ENCODE measurements around the gene SEC14L1.
"Not testable (repeated sequence)": the region's sequence is repeated elsewhere in the genome, so short reads cannot be mapped to it uniquely, and the experiment has no call there.

The SEC14L1 gene

GRCh38 chr17:77146882-77147281 lies 6.1 kb downstream of the SEC14L1 start:
- Histone ChIP-seq H3K36me3 (ENCODE audit: control insufficient read depth, insufficient read depth, low read length) (no peaks in the 10 kb centered on the region), H3K9ac (ENCODE audit: low read depth, low read length) (no peak overlapping the region), H3K9me3 (ENCODE audit: control insufficient read depth, insufficient read depth, low read length) (no peaks in the 10 kb centered on the region), H3K4me3 (ENCODE audit: low read depth, low read length) (no peak overlapping the region), H3K27me3 (ENCODE audit: control insufficient read depth, insufficient read depth, low read length) (no peaks in the 10 kb centered on the region), H3K4me1 (ENCODE audit: control insufficient read depth, insufficient read depth, low read length) (peaks cover 21% of the 10 kb centered on the region)

GRCh38 chr17:77147357-77147801 lies 6.6 kb downstream of the SEC14L1 start:
- H3K36me3 ChIP-seq (ENCODE audit: control insufficient read depth, insufficient read depth, low read length): no peaks in the 10 kb centered on the region
- no peaks in the 10 kb centered on the region for H3K27me3 ChIP-seq (ENCODE audit: control insufficient read depth, insufficient read depth, low read length)
- no peaks in the 10 kb centered on the region for H3K9me3 ChIP-seq (ENCODE audit: control insufficient read depth, insufficient read depth, low read length)
- H3K4me3 ChIP-seq (ENCODE audit: low read depth, low read length): no peak overlapping the region
- no peak overlapping the region for H3K9ac ChIP-seq (ENCODE audit: low read depth, low read length)
- peaks cover 21% of the 10 kb centered on the region for H3K4me1 ChIP-seq (ENCODE audit: control insufficient read depth, insufficient read depth, low read length)

- Histone ChIP-seq H3K9me3 (ENCODE audit: control insufficient read depth, insufficient read depth, low read length) (no peaks in the 10 kb centered on the region), H3K4me1 (ENCODE audit: control insufficient read depth, insufficient read depth, low read length) (peaks cover 21% of the 10 kb centered on the region), H3K27me3 (ENCODE audit: control insufficient read depth, insufficient read depth, low read length) (no peaks in the 10 kb centered on the region), H3K9ac (ENCODE audit: low read depth, low read length) (no peak overlapping the region), H3K4me3 (ENCODE audit: low read depth, low read length) (no peak overlapping the region), H3K36me3 (ENCODE audit: control insufficient read depth, insufficient read depth, low read length) (no peaks in the 10 kb centered on the region)
These were observed 7.5 kb downstream of the SEC14L1 start for GRCh38 chr17:77148077-77148939.

- H3K36me3 ChIP-seq (ENCODE audit: control insufficient read depth, insufficient read depth, low read length): no peaks in the 10 kb centered on the region
- no peaks in the 10 kb centered on the region for H3K9me3 ChIP-seq (ENCODE audit: control insufficient read depth, insufficient read depth, low read length)
- H3K4me1 ChIP-seq (ENCODE audit: control insufficient read depth, insufficient read depth, low read length): peaks cover 21% of the 10 kb centered on the region
- no peak overlapping the region for H3K4me3 ChIP-seq (ENCODE audit: low read depth, low read length)
- no peak overlapping the region for H3K9ac ChIP-seq (ENCODE audit: low read depth, low read length)
- no peaks in the 10 kb centered on the region for H3K27me3 ChIP-seq (ENCODE audit: control insufficient read depth, insufficient read depth, low read length)
These were observed 8.3 kb downstream of the SEC14L1 start for GRCh38 chr17:77148940-77149510.

DNA sequence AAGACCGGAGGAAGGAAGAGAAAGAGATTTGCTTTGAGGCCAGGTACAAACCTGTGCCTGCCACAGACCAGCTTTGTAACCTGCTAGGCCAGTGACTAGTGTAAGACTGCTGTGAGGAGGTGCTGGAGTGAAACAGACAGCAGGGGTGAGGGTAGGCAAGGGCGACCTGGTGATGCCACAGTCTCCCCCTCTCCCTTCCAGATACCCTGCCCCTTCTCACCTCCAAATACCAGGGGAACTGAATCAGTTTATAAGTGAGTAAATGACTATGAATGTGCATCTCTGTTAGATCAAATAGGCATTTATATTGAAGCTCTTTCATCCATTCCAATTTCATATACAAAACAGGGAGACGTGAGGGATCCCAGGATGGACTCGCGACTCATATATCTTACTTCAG lies 9.4 kb downstream of the SEC14L1 start:
- no peak overlapping the region for H3K4me3 ChIP-seq (ENCODE audit: low read depth, low read length)
- H3K36me3 ChIP-seq (ENCODE audit: control insufficient read depth, insufficient read depth, low read length): no peaks in the 10 kb centered on the region
- H3K4me1 ChIP-seq (ENCODE audit: control insufficient read depth, insufficient read depth, low read length): peaks cover 21% of the 10 kb centered on the region
- no peaks in the 10 kb centered on the region for H3K9me3 ChIP-seq (ENCODE audit: control insufficient read depth, insufficient read depth, low read length)
- H3K9ac ChIP-seq (ENCODE audit: low read depth, low read length): no peak overlapping the region
- H3K27me3 ChIP-seq (ENCODE audit: control insufficient read depth, insufficient read depth, low read length): no peaks in the 10 kb centered on the region

- H3K9me3 ChIP-seq (ENCODE audit: control insufficient read depth, insufficient read depth, low read length): no peaks in the 10 kb centered on the region
- H3K9ac ChIP-seq (ENCODE audit: low read depth, low read length): no peak overlapping the region
- H3K27me3 ChIP-seq (ENCODE audit: control insufficient read depth, insufficient read depth, low read length): no peaks in the 10 kb centered on the region
- no peak overlapping the region for H3K4me3 ChIP-seq (ENCODE audit: low read depth, low read length)
- H3K36me3 ChIP-seq (ENCODE audit: control insufficient read depth, insufficient read depth, low read length): no peaks in the 10 kb centered on the region
- H3K4me1 ChIP-seq (ENCODE audit: control insufficient read depth, insufficient read depth, low read length): peaks cover 21% of the 10 kb centered on the region
These were observed 10.4 kb downstream of the SEC14L1 start for GRCh38 chr17:77151186-77151585.

DNA sequence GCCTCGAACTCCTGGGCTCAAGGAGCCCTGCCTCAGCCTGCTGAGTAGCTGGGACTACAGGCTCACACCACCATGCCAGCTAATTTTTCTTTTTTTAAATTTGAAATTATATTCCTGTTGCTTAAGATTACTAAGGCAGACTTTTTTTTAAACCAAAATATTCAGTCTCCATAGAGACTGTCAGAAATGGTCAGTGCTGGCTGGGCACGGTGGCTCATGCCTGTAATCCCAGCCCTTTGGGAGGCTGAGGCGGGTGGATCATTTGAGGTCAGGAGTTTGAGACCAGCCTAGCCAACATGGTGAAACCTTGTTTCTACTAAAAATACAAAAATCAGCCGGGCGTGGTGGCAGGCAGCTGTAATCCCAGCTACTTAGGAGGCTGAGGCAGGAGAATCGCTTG lies 11.3 kb downstream of the SEC14L1 start:
- not testable (repeated sequence) for H3K9me3 ChIP-seq (ENCODE audit: control insufficient read depth, insufficient read depth, low read length); H3K9ac ChIP-seq (ENCODE audit: low read depth, low read length); H3K27me3 ChIP-seq (ENCODE audit: control insufficient read depth, insufficient read depth, low read length); H3K4me3 ChIP-seq (ENCODE audit: low read depth, low read length); H3K36me3 ChIP-seq (ENCODE audit: control insufficient read depth, insufficient read depth, low read length)
- H3K4me1 ChIP-seq (ENCODE audit: control insufficient read depth, insufficient read depth, low read length): peaks cover 17% of the 10 kb centered on the region

GRCh38 chr17:77153472-77153871 lies 12.7 kb downstream of the SEC14L1 start:
- no peaks in the 10 kb centered on the region for H3K36me3 ChIP-seq (ENCODE audit: control insufficient read depth, insufficient read depth, low read length)
- H3K9me3 ChIP-seq (ENCODE audit: control insufficient read depth, insufficient read depth, low read length): no peaks in the 10 kb centered on the region
- no peak overlapping the region for H3K9ac ChIP-seq (ENCODE audit: low read depth, low read length)
- no peaks in the 10 kb centered on the region for H3K27me3 ChIP-seq (ENCODE audit: control insufficient read depth, insufficient read depth, low read length)
- H3K4me3 ChIP-seq (ENCODE audit: low read depth, low read length): no peak overlapping the region
- peaks cover 3% of the 10 kb centered on the region for H3K4me1 ChIP-seq (ENCODE audit: control insufficient read depth, insufficient read depth, low read length)

DNA sequence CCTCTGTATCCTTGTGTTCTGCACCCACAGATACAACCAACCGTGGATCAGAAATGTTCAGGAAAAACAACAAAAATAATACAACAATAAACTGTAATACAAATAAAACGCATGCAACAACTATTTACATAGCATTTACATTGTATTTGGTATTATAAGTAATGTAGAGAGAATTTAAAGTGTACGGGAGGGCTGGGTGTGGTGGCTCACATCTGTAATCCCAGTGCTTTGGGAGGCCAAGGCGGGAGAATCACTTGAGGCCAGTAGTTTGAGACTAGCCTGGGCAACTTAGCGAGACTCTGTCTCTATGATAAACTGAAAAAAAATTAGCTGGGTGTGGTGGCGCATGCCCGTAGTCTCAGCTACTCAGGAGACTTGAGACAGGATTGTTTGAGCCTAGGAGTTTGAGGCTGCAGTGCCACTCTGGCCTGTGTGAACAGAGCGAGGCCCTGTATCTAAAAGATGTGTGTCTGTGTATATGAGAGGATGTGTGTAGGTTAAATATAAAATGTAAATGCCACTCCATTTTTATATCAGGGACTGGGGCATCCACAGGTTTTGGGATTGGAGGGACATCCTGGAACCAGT lies 13.3 kb downstream of the SEC14L1 start:
- Histone ChIP-seq H3K27me3 (ENCODE audit: control insufficient read depth, insufficient read depth, low read length) (no peaks in the 10 kb centered on the region), H3K36me3 (ENCODE audit: control insufficient read depth, insufficient read depth, low read length) (no peaks in the 10 kb centered on the region), H3K4me3 (ENCODE audit: low read depth, low read length) (no peak overlapping the region), H3K9me3 (ENCODE audit: control insufficient read depth, insufficient read depth, low read length) (no peaks in the 10 kb centered on the region), H3K4me1 (ENCODE audit: control insufficient read depth, insufficient read depth, low read length) (no peaks in the 10 kb centered on the region), H3K9ac (ENCODE audit: low read depth, low read length) (no peak overlapping the region)

- no peaks in the 10 kb centered on the region for H3K36me3 ChIP-seq (ENCODE audit: control insufficient read depth, insufficient read depth, low read length)
- H3K9ac ChIP-seq (ENCODE audit: low read depth, low read length): no peak overlapping the region
- peaks cover 2% of the 10 kb centered on the region for H3K4me1 ChIP-seq (ENCODE audit: control insufficient read depth, insufficient read depth, low read length)
- H3K4me3 ChIP-seq (ENCODE audit: low read depth, low read length): no peak overlapping the region
- H3K27me3 ChIP-seq (ENCODE audit: control insufficient read depth, insufficient read depth, low read length): no peaks in the 10 kb centered on the region
- H3K9me3 ChIP-seq (ENCODE audit: control insufficient read depth, insufficient read depth, low read length): no peaks in the 10 kb centered on the region
These were observed 14.4 kb downstream of the SEC14L1 start for GRCh38 chr17:77155125-77155524.

DNA sequence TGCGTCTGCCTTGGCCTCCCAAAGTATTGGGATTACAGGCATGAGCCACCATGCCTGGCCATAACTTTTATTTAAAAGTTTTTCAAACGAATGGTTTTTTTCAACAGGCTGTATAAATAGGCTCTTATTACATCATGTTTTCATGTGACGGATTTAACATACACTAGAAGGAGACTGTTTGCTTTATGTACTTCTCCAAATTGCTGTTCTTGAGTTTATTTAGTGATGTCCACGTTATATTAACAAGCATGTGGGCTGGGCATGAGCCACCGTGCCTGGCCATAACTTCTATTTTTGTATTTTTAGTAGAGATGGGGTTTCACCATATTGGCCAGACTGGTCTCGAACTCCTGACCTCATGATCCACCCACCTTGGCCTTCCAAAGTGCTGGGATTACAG lies 17.0 kb downstream of the SEC14L1 start:
- H3K4me3 ChIP-seq (ENCODE audit: low read depth, low read length); H3K27me3 ChIP-seq (ENCODE audit: control insufficient read depth, insufficient read depth, low read length); H3K36me3 ChIP-seq (ENCODE audit: control insufficient read depth, insufficient read depth, low read length); H3K4me1 ChIP-seq (ENCODE audit: control insufficient read depth, insufficient read depth, low read length); H3K9me3 ChIP-seq (ENCODE audit: control insufficient read depth, insufficient read depth, low read length); H3K9ac ChIP-seq (ENCODE audit: low read depth, low read length): not testable (repeated sequence)
